ENCODE measurements around the gene STAC3. TPM values are rescaled to one million over a fixed set of nuclear protein-coding genes. Genes with fewer than 3 reads are reported as not detected.

The STAC3 gene
- total and polyA plus RNA-seq, 2 experiments from 2014 or later: 0.48 to 3.0 TPM

GRCh38 chr12:57261428-57261865 is 10.5 kb upstream of the STAC3 start:
- H3K4me3 Mint-ChIP-seq: no peak overlapping the region; the same call in 2 of the 3 replicates
- DNase-seq (ENCODE audit: low spot score) (peak; percentile 35), ATAC-seq (peak; percentile 88)
- Histone ChIP-seq H4K20me1 (replicated peaks; ENCODE audit: insufficient read depth) (no peaks in the 10 kb centered on the region), H3K4me2 (no peak overlapping the region), H3K36me3 (ENCODE audit: insufficient read depth) (no peaks in the 10 kb centered on the region), H3K9me2 (ENCODE audit: insufficient read depth) (no peaks in the 10 kb centered on the region), H3K4me1 (ENCODE audit: insufficient read depth) (peaks cover 16% of the 10 kb centered on the region), H3K4me3 (no peak overlapping the region), H3F3A (replicated peaks; ENCODE audit: low read depth) (peaks cover 5% of the 10 kb centered on the region; the same call in 1 of the 2 replicates), H3K27ac (ENCODE audit: low read depth) (peak overlapping the region; percentile 37; the same call in 1 of the 2 replicates), H3K27me3 (ENCODE audit: insufficient read depth) (no peaks in the 10 kb centered on the region), H3K79me2 (replicated peaks; ENCODE audit: insufficient read depth) (no peaks in the 10 kb centered on the region), H2AFZ (no peak overlapping the region)
- peaks cover 9% of the 10 kb centered on the region for H3K27me3 Mint-ChIP-seq (ENCODE audit: insufficient read depth, low read depth, poor library complexity)
- H3K36me3 Mint-ChIP-seq (ENCODE audit: low read depth): peaks cover 5% of the 10 kb centered on the region; the same call in 1 of the 3 replicates
- TF ChIP-seq REST (IDR thresholded peaks at IDR 0.05; ENCODE audit: unreplicated experiment): no peak
- no peak for TF ChIP-seq STAT1 (IDR thresholded peaks at IDR 0.05; ENCODE audit: unreplicated experiment)
- no peak for TF ChIP-seq NANOG (IDR thresholded peaks at IDR 0.05; ENCODE audit: borderline replicate concordance)
- TF ChIP-seq ZNF462 (CRISPR knock-in tag; IDR thresholded peaks at IDR 0.05): no peak
- TF ChIP-seq EZH2 (IDR thresholded peaks at IDR 0.05; ENCODE audit: low read depth, unreplicated experiment): no peak
- no peak for TF ChIP-seq EZH2phosphoT487 (IDR thresholded peaks at IDR 0.05; ENCODE audit: unreplicated experiment)
- no peak for TF ChIP-seq POLR2AphosphoS5 (IDR thresholded peaks at IDR 0.05; ENCODE audit: low read depth)
- no peak for TF ChIP-seq CREB1 (CRISPR knock-in tag; IDR thresholded peaks at IDR 0.05; ENCODE audit: low read depth)
- TF ChIP-seq ETS1 (IDR thresholded peaks at IDR 0.05): no peak
- no peak for TF ChIP-seq ZNF114 (CRISPR knock-in tag; IDR thresholded peaks at IDR 0.05)
- TF ChIP-seq ZNF331 (CRISPR knock-in tag; IDR thresholded peaks at IDR 0.05; ENCODE audit: low read depth): no peak
- no peak for TF ChIP-seq JUNB (IDR thresholded peaks at IDR 0.05; ENCODE audit: unreplicated experiment)
- H3K9me3 Mint-ChIP-seq: no peaks in the 10 kb centered on the region
- no peak overlapping the region for H3K27ac Mint-ChIP-seq
- peaks cover 18% of the 10 kb centered on the region for H3K4me1 Mint-ChIP-seq

Measured in GM23338 (cell line).